ENCODE measurements around the gene CBX4.

Gene CBX4

DNA sequence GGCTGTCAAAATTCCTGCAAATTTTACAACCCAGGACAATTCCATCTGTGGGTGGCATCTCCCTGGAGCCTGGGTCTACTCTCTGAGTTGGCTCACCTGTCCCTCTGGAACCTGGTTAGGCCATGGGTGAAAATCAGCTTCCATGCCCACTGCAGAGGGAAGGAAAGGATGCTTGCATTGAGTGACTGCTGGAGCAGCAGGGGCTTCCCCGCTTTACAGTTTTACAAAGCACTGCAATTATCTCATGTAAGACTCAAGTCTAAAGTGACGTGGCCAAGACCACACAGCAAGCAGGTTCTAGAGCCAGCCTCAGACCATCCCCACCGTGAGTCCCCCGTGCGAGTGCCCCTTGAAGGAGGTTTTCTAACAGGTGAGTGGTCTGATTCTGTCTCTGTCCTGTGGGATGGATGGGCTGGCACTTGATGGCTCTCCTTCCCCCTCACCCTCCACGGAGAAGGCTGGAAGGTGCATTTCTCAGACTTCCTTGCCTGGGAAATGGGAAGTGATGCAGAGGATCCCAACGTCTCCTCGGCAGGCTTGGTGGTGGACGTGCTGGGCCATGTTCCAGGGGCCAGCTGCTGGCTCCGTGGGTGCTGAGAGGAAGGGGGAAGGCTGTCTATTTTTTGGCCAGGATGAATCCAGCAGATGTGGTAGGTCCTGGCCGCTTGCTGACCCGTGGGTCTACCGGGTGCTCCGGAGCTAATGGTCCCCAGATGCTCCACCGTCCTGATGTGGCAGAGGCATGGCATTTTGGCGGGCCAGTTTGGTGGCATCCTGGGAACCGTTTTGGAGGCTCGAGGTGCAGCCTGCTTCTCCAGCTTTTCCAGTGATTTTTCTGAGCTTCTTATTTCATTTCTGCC, 26.3 kb upstream of the CBX4 start:
- no peak overlapping the region for H3K4me3 ChIP-seq (ENCODE audit: low read length)
- TF ChIP-seq, protein P1, sequence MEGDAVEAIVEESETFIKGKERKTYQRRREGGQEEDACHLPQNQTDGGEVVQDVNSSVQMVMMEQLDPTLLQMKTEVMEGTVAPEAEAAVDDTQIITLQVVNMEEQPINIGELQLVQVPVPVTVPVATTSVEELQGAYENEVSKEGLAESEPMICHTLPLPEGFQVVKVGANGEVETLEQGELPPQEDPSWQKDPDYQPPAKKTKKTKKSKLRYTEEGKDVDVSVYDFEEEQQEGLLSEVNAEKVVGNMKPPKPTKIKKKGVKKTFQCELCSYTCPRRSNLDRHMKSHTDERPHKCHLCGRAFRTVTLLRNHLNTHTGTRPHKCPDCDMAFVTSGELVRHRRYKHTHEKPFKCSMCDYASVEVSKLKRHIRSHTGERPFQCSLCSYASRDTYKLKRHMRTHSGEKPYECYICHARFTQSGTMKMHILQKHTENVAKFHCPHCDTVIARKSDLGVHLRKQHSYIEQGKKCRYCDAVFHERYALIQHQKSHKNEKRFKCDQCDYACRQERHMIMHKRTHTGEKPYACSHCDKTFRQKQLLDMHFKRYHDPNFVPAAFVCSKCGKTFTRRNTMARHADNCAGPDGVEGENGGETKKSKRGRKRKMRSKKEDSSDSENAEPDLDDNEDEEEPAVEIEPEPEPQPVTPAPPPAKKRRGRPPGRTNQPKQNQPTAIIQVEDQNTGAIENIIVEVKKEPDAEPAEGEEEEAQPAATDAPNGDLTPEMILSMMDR (conservative IDR thresholded peaks at IDR 0.05; ENCODE audit: low read length) = no peak
- no peak for DNase-seq (ENCODE audit: low read depth)

DNA sequence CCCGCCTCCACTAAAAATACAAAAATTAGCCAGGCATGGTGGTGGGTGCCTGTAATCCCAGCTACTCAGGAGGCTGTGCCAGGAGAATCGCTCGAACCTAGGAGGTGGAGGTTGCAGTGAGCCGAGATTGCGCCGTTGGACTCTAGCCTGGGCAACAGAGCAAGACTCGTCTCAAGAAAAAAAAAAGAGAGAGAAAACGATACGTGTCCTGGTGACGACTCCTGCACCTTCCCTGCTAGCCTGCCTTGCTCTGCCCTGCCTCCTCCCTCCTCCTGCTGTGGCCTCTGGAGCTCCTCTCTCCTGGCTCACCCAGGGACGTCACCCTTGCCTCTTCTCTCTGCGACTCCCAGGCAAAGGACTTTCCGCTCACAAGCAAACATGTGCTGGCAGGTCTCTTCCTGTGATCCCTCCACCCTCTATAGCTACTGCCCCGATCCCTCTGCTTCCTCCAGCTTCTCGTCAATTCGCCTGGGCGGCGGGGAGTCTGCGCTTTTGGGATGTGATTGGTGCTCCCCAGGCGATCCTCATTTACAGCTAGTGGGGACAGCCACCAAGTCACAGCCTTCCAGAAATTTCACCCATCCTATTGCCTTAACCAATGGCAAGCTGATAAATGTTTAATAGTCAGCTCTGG, 25.5 kb upstream of the CBX4 start:
- no peak for DNase-seq (ENCODE audit: low read depth)
- TF ChIP-seq, protein P1 (conservative IDR thresholded peaks at IDR 0.05; ENCODE audit: low read length) = no peak
- no peak overlapping the region for H3K4me3 ChIP-seq (ENCODE audit: low read length)

DNA sequence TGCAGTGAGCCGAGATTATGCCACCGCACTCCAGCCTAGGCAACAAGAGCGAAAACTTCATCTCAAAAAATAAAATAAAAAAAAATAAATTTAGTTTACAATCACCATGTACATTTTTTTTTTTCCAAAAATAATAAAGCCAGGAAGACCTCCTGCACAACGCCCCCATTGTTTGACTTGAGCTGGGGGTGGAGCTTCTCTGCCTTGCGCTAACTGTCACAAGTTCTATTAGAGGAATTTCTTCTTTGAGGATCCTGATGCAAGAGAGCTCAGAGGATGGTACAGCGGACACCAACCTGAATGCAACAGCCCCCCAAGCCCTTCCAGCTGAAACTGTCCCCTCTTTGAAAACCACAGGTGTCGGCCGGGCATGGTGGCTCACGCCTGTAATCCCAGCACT, 24.9 kb upstream of the CBX4 start:
- TF ChIP-seq, protein P1 (conservative IDR thresholded peaks at IDR 0.05; ENCODE audit: low read length) = no peak
- H3K4me3 ChIP-seq (ENCODE audit: low read length) = no peak overlapping the region
- DNase-seq (ENCODE audit: low read depth) = no peak

DNA sequence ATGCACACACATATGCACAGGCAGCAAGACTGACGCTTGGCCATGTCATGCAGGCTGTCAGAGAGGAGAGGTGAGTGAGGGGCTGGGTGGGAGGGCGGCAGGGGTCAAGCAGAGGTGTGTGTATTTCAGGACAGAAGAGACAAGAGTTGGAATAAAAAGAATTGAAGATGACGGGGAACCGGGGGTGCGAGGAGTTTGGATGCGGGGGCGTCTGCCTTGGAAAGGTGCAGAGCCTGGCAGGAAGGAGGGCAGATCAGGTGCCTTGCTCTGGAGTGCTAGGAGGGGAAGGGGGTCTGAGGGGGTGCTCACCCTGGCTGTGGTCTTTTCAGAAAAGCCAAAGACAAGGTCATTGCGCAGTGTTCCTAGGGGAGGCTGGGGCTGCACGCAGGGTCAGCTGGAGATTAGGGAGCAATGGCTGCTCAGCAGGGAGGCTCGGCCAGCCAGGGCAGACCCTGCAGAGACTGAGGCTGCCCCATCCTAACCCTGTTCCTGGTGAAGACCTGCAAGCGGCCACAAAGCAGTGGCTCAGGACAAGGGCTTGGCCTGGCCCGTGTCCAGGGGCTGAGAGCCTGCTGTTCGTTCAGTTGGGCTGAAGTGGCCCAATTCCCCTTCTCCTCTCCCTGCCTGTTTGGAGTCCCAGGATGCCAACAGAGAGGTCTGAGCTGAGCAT, 23.7 kb upstream of the CBX4 start:
- TF ChIP-seq, protein P1 (conservative IDR thresholded peaks at IDR 0.05; ENCODE audit: low read length) = no peak
- no peak overlapping the region for H3K4me3 ChIP-seq (ENCODE audit: low read length)
- DNase-seq (ENCODE audit: low read depth) = no peak

DNA sequence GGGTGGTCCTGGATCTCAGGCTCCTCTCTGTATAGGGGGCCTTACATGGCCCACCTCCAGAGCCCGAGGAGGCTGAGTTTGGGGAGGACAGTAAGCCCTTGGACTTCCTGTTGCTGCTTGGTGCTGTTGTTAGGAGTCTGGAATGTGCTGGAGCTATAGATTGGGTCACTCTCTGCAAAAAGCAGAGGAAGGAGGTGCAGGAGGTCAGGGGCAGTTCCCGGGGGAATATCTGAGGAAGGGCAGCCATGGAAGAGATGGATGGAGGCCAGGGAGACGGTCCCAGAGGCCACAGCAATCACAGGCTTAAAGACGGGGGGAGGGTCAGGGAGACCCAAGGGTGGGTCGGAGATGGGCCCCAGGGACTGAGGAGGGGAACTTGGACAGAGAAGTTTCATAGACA, 23.0 kb upstream of the CBX4 start:
- DNase-seq (ENCODE audit: low read depth) = no peak
- TF ChIP-seq, protein P1 (conservative IDR thresholded peaks at IDR 0.05; ENCODE audit: low read length) = no peak
- H3K4me3 ChIP-seq (ENCODE audit: low read length) = no peak overlapping the region

DNA sequence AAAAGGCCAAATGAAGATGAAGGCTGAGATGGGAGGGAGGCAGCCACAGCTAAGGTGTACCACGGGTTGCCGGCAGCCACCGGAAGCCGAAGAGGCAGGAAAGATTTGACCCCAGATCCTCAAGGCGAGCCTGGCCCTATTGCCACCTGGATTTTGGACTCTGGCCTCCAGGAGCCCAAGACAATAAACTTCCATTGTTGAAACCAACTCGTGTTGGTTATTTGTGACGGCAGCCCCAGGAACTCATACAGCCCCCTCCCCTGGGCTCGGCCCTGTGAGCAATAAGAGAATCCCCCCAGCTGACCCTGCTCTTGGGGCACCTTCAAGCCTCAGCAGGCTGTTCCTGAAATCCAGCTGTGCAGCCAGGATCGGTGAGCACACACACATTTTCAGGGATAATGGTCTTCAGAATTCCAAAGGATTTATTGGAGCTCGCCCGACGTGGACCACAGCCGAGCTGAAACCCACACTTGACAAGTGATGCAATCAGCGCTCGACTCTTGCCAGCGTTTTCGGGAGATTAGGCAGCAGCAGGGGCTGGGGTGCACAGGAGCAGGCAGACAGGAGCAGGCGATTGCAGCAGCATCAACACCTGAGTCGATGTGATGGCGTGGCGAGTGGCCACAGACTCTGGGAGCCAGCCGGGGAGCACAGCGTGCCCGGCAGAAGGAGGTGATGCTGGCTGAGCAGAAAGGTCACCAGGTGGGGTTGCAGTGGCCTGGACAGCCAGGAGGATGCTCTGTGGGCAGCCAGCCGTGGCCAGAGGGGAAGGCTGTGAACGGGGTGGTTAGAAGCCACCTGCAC, 22.4 kb upstream of the CBX4 start:
- TF ChIP-seq, protein P1 (conservative IDR thresholded peaks at IDR 0.05; ENCODE audit: low read length) = no peak
- no peak for DNase-seq (ENCODE audit: low read depth)
- H3K4me3 ChIP-seq (ENCODE audit: low read length) = no peak overlapping the region
